Activated T-helper 2 cell treated with anti-CD3 and anti-CD28 coated beads, Interferon-gamma antibody, Interleukin-2, Interleukin-4, amounts not matched to agents 10 μg/mL and 5 μg/mL and 100 μg/mL, durations not matched to agents 14 hours and 24 hours and 36 hours (primary cell): Measurements from ENCODE around the gene TMPRSS13. TPM values are rescaled to one million over a fixed set of nuclear protein-coding genes. Genes with fewer than 3 reads are reported as not detected.
A peak's percentile ranks its signal among the peaks of the same experiment; 100 is the strongest.

Experiments used
- DNase-seq: peaks from one replicate; pipeline ENCODE4 v3.0.0; 2021; ENCODE audit warnings: low spot score
- H3K27ac Mint-ChIP-seq: one replicate; pipeline ENCODE4 v1.8.0; 2021; ENCODE audit warnings: mixed read lengths
- H3K27me3 Mint-ChIP-seq: one replicate; pipeline ENCODE4 v1.8.0; 2021; ENCODE audit warnings: low read depth, mixed read lengths
- H3K36me3 Mint-ChIP-seq: one replicate; pipeline ENCODE4 v1.8.0; 2021; ENCODE audit warnings: low read depth, mixed read lengths
- H3K4me1 Mint-ChIP-seq: one replicate; pipeline ENCODE4 v1.8.0; 2021; ENCODE audit warnings: low read depth, mixed read lengths
- H3K4me3 Mint-ChIP-seq: one replicate; pipeline ENCODE4 v1.8.0; 2021; ENCODE audit warnings: low read depth, mild to moderate bottlenecking, moderate library complexity, mixed read lengths
- H3K9me3 Mint-ChIP-seq: one replicate; pipeline ENCODE4 v1.8.0; 2021; ENCODE audit warnings: mixed read lengths
- intact Hi-C: fragments of 100-400 bp; cut with micrococcal nuclease; formaldehyde crosslinking; loops from one replicate; pipeline ENCODE4 v1.15.1; 2023
- total RNA-seq: library from RNA; stranded (reverse); gene quantifications from 2 replicates; pipeline ENCODE4 v1.2.3, GENCODE V29; 2022

TMPRSS13 gene
- total RNA-seq, 1 donor from 2014 or later, result 5.3 TPM

DNA sequence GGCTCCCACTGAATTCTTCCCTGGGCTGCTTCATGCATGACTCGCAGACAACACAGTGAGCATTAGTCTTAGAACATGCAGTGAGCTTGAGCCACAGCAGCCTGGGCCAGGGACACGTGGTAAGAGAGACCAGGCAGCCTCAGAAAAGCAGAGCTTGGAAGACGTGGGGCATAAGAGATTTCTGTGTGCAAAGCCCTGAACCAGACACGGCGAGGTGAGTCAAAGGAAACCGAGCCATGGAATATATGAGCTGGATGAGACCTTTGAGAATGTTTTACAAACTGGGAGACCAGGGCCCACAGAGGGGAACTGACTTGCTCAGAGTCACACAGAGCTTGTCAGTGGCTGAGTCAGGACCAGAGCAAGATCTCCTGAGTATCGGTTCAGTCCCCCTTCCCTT, 44.2 kb downstream of the TMPRSS13 start:
- H3K4me3 Mint-ChIP-seq, result no peak overlapping the region
- no peaks in the 10 kb centered on the region for H3K9me3 Mint-ChIP-seq
- no peak for DNase-seq
- no peak overlapping the region for H3K27ac Mint-ChIP-seq
- intact Hi-C loops, result loop anchor here (5.0 kb wide), 1 partner anchor 677 kb away; no protein-coding TSS in a partner anchor
- H3K36me3 Mint-ChIP-seq, result no peaks in the 10 kb centered on the region
- H3K27me3 Mint-ChIP-seq, result peaks cover 36% of the 10 kb centered on the region
- no peaks in the 10 kb centered on the region for H3K4me1 Mint-ChIP-seq

DNA sequence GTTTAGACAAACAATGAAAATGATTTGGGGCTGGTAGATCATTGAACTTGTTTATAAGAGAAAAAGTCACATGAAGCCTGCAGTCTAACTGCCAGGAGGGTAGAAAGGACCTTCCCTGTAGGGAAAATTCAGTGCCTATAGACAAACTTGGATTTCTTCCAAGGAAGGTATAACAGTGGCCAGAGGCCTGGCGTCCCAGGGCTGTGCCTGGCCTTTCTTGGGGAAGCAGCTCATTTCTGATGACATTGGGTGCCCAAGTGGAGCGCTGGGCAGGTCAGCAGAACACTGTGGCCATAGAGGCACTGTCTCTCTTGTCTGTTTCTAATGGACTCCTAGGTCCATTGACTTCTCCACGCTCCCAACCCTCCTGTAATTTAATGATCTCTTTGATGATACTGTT, 46.1 kb downstream of the TMPRSS13 start:
- Mint-ChIP-seq H3K36me3 (no peaks in the 10 kb centered on the region), H3K9me3 (no peaks in the 10 kb centered on the region), H3K27me3 (peaks cover 40% of the 10 kb centered on the region), H3K4me1 (no peaks in the 10 kb centered on the region), H3K4me3 (no peak overlapping the region), H3K27ac (no peak overlapping the region)
- DNase-seq, result no peak
- intact Hi-C loops, result no loop called here

DNA sequence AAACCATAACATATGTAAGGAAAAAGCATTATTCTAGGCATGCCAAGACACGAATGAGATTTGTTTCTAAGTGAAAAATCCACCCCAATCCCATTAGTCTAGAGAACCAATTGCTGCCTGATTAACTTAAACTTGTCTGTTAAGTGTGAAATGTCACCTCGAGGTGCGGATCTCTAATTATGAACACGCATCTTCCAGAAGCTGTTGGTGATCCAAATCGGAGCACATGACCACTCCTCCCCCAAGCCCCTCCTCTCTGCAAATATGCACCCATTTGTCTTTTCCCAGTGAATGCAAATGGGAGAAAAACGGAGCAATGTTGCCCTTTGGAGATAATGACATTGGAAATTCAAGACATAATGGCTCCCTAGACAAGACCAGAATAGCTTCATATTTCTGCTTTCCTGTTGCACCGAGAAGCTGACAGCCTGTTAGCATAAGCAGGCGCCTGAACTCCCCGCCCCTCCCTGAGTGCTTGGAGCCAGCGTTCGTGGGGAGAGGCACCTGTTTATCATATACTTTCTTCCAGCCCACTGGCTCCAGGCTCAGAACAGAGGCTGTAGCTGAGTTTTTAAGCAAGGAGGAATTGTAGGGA, 46.8 kb downstream of the TMPRSS13 start:
- peaks cover 47% of the 10 kb centered on the region for H3K27me3 Mint-ChIP-seq
- no peak overlapping the region for H3K27ac Mint-ChIP-seq
- no peaks in the 10 kb centered on the region for H3K4me1 Mint-ChIP-seq
- no peaks in the 10 kb centered on the region for H3K9me3 Mint-ChIP-seq
- intact Hi-C loops, result no loop called here
- DNase-seq, result no peak
- H3K4me3 Mint-ChIP-seq, result no peak overlapping the region
- H3K36me3 Mint-ChIP-seq, result no peaks in the 10 kb centered on the region

DNA sequence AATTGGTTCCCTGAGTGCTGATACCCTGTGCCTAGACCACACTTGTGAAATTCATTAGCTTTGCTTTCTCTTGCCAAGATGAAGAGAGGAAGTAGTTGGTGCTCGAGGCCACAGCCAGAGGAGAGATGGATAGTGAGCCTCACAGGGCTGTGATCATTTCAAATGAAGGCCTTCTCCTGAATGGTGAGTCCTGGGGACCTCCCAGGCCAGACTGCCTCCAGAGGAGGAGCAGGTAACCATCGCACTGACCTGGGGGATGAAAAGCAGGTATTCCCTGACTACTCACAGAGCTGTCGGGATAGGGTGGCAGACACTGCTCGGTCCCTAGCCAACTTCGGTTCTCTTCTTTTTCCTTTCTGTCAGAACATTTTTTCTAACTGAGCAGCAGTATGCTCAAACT, 48.0 kb downstream of the TMPRSS13 start:
- intact Hi-C loops, result no loop called here
- H3K4me3 Mint-ChIP-seq, result no peak overlapping the region

DNA sequence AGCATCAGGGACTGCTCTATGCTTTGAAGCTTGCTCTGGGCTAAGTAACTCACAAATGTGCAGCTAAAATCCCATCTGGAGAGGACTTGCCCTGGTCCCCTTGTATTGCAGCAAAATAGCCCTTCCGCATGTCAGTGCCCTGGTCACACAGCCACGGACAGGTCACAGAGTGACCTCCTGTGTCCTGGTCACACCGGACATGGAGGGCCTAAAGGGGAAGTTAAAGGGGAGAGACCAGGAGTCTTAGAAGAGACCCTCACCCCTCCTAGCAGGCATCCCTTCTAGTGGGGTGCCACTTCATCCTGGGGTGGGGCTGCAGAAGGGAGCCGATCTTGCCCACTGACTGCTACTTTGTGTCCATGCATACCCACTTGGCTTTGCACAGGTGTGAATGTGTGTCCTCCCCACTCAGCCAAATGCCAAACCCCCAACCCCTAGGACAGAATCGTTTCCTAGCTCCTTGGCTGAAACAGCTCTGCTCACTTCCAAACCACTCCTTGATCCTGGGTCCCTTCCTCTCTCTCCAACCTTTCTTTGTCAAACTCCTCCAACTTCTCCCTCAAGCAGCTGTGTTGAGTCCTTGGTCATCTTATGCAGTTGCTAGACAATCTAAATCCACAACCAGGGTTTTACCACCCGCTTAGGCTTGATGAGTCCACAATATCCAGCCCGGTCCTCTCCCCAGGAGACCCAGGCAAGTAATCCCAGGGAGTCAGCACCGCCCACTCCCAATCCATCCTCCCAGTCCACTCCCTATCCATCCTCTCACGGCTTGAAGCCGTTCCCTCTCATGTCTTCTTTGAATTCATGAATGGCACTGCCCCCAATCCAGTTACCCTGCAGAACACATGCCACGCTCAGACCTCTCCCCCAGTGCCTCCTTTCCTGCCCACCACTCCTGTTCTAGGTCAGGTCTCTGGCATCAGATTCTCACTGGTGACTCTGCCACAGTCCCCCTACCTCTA, 49.4 kb downstream of the TMPRSS13 start:
- Mint-ChIP-seq H3K9me3 (no peaks in the 10 kb centered on the region), H3K4me3 (no peak overlapping the region), H3K27ac (no peak overlapping the region), H3K27me3 (peaks cover 69% of the 10 kb centered on the region), H3K36me3 (no peaks in the 10 kb centered on the region), H3K4me1 (peaks cover 11% of the 10 kb centered on the region)
- DNase-seq, result no peak
- intact Hi-C loops, result no loop called here

More for the DNA sequence above, 48.0 kb downstream of the TMPRSS13 start:
- Mint-ChIP-seq H3K27ac (no peak overlapping the region), H3K36me3 (no peaks in the 10 kb centered on the region), H3K9me3 (no peaks in the 10 kb centered on the region), H3K27me3 (peaks cover 56% of the 10 kb centered on the region), H3K4me1 (peaks cover 4% of the 10 kb centered on the region)
- DNase-seq, result no peak

DNA sequence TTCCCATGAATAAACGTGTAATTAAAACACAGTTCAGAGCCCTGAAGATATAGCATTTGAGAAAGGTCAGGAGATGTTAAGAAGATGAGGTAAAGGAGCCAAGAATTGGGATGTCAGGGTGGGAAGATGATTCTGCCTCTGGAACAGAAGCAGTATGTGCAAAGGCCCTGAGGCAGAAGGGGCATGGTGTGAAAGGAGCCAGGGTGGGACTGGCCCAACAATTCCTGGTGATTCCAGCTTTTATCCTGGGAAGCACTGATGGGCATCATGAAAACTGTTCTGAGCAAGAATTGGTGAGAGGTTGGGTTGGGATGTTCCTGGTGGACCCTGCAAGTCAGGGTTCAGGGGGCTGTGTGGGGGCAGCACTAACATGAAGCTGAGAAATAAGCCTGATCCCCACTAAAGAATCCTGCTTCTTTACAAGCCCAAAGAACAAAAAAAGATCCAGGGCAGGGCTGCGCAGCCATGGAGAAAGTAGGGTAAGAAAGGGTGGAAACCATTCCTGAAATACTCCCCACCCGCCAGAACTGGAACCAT, 50.2 kb downstream of the TMPRSS13 start:
- H3K27me3 Mint-ChIP-seq, result peaks cover 72% of the 10 kb centered on the region
- H3K36me3 Mint-ChIP-seq, result no peaks in the 10 kb centered on the region
- no peak overlapping the region for H3K27ac Mint-ChIP-seq

DNA sequence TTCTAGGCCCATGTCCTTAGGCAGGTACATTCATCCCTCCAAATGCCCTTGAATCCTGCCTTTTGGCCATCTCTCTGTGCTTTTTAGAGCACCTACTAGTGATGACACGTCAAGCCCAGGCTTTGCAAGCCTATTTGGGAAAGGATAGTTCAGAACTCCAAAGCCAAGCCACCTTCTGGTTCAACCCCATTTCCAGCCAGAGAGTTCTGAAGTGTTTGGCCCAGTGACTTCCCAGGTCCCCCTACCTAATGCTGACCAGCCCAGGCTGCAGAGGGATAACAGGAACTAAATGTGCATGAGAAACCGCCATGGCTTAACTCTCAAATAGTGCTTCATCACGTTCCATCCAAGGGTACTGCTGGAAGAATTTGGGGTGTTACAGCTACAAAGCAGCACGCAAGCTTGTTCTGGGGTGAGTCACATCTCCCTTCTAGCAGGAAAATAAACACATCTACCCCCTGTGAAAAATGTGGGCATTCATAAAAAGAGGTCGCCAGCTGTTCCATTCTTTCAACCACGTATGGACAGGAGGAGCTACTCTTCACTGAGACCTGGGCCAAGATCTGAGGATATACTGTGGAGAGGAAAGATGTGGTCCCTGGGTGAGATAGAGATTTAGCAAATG, 50.8 kb downstream of the TMPRSS13 start:
- intact Hi-C loops, result no loop called here
- H3K36me3 Mint-ChIP-seq, result no peaks in the 10 kb centered on the region
- H3K4me3 Mint-ChIP-seq, result no peak overlapping the region
- no peak for DNase-seq
- H3K4me1 Mint-ChIP-seq, result peaks cover 11% of the 10 kb centered on the region
- H3K27me3 Mint-ChIP-seq, result peaks cover 72% of the 10 kb centered on the region
- no peak overlapping the region for H3K27ac Mint-ChIP-seq
- H3K9me3 Mint-ChIP-seq, result no peaks in the 10 kb centered on the region

More for the DNA sequence above, 50.2 kb downstream of the TMPRSS13 start:
- DNase-seq, result no peak
- peaks cover 11% of the 10 kb centered on the region for H3K4me1 Mint-ChIP-seq
- intact Hi-C loops, result no loop called here
- no peaks in the 10 kb centered on the region for H3K9me3 Mint-ChIP-seq
- H3K4me3 Mint-ChIP-seq, result no peak overlapping the region

DNA sequence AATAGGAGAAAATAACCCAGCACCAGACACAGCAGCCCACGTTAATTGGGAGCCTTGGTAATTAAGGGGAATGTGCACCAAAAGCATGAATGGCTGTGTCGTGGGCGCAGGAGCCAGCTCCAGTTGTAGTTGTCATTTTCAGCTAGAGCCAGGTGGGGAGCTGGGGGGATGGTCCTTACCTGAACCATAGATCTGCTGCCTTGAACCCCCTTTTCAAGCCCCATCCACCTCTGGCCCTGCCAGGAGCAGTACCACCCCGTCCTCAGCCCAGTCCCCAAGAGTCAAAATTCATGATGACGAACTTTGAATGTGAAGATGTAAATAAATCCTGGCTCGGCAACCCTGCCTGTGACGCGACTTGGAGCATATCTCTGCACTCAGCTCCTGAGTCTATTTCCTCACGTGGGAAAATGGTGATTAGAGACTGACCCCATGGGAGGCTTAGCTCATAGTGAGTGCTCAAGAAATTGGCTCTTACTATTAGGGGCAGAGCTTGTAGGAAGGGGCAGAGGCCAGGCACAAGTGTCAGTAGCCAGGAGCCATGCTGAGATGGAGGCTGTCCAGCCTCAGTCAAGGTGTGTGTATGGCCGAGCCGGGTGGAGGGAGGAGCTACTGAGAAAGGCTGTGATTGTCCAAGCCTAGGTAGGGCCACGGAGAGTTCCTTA, 52.0 kb downstream of the TMPRSS13 start:
- no peak for DNase-seq
- Mint-ChIP-seq H3K9me3 (no peaks in the 10 kb centered on the region), H3K27me3 (peaks cover 71% of the 10 kb centered on the region), H3K4me1 (peaks cover 13% of the 10 kb centered on the region), H3K36me3 (no peaks in the 10 kb centered on the region), H3K4me3 (peak overlapping the region; percentile 53), H3K27ac (no peak overlapping the region)
- intact Hi-C loops, result no loop called here

DNA sequence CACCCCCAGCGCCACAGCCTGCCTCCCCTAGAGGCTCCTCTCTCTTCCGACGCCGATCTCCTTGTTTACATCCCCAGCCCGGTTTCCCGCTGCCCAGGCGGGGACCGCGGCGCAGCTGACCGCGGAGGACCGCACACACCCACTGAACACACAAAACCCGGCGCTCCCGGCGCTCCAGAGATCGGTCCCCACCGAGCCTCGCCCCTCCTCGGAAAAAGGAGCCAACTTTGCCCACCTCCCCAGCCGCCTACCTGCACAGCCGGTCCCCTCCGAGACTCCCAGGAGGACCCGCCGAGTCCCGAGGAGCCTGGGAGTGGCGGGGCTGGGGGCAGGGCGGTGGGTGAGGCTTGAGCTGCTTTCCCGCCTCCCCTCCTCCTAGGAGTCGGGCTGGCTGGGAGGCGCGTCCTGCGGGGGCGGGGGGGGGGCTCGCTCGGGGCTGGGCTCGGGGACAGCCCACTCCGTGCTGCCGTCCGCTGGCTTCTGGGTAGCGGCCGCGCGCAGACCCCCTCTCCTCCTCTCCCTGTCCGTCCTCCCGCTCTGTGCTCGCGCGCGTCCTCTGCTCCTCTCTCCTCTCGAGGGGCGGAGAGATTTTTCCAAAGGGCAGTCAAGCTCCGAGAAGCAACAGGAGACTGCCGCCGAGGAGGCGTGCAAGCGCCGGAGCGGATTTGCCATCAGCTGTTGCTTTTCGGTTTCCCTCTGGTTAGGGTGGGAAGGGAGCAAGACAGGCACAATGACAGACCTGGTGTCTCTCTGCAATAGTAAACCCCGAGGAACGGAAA, 52.7 kb downstream of the TMPRSS13 start, which contains the start of gene FXYD6:
TSS of gene FXYD6 (minus strand) at position 318 of the 779 bp plus-strand sequence. CDS start 33,882 bp downstream, outside the sequence.
- Mint-ChIP-seq H3K9me3 (no peaks in the 10 kb centered on the region), H3K4me3 (peak within 1 kb of the TSS; percentile 79), H3K4me1 (peaks cover 13% of the 10 kb centered on the region), H3K27ac (no peak within 1 kb of the TSS), H3K27me3 (peaks cover 73% of the 10 kb centered on the region), H3K36me3 (no peaks in the 10 kb centered on the region)
- no peak for DNase-seq
- intact Hi-C loops, result no loop called here

DNA sequence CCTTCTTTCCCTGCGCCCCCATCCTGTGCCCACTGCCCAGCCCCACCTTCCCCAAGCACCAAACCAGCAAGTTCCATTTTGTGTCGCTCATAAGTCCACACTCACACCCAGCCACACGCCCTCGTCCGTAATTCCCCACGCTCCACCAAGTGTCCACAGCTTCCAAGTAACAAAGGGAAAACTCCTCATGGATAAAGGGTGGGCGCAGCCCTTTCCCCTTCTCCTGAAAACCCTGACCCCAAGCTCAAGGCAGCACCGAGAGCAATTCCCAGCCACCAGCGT, 53.2 kb downstream of the TMPRSS13 start:
- Mint-ChIP-seq H3K9me3 (no peaks in the 10 kb centered on the region), H3K4me3 (peak overlapping the region; percentile 79), H3K27ac (no peak overlapping the region), H3K4me1 (peaks cover 13% of the 10 kb centered on the region), H3K27me3 (peaks cover 68% of the 10 kb centered on the region), H3K36me3 (no peaks in the 10 kb centered on the region)
- DNase-seq, result no peak
- intact Hi-C loops, result no loop called here

DNA sequence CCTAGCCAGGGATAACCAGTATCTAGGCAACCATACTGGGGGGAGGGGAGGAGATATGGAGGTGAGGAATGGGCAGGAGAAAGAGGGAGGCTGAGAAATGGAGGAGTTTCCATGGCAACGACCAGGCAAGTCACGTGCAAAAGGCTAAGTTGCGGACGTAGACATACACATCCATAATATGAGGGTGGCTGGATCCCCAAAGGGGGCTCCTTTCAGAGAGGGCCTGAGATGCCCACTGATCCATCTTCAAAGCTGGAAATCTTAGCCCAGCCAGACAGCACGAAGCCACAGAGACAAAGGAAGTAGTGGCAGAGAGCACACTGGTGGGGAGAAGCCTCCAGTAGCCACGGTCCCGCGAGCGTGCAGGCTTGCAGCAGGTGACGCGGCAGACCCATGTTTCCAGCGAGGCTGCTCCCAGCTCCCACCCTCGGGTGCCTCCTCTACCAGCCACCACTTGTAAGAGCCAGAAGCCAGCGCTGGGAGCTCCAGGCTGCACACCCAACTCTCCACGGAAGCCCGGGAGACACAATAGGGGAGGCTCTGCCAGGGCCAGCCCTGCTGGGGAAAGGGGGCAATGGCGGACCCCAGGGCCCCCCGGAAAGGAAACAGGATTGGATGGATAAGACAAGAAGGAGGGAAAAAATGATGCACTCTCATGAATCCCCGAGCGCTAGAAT, 53.7 kb downstream of the TMPRSS13 start:
- no peak for DNase-seq
- no peak overlapping the region for H3K27ac Mint-ChIP-seq
- H3K36me3 Mint-ChIP-seq, result no peaks in the 10 kb centered on the region
- intact Hi-C loops, result no loop called here
- H3K27me3 Mint-ChIP-seq, result peaks cover 63% of the 10 kb centered on the region
- no peaks in the 10 kb centered on the region for H3K9me3 Mint-ChIP-seq
- peak overlapping the region; percentile 79 for H3K4me3 Mint-ChIP-seq
- H3K4me1 Mint-ChIP-seq, result peaks cover 13% of the 10 kb centered on the region
